Astrocyte (in vitro differentiated cells and primary cell): ENCODE results near the gene PRKCE. TPM values are rescaled to one million over a fixed set of nuclear protein-coding genes. Genes with fewer than 3 reads are reported as not detected.

Experiments
- DNase-seq: peaks from one replicate; pipeline ENCODE4 v3.0.0-alpha.2; 2010; ENCODE audit warnings: low read depth
- FAIRE-seq: peaks from 2 replicates; lab custom pipeline; 2011; peaks lifted over from hg19 to GRCh38; lab: Jason Lieb, UNC
- H2AFZ ChIP-seq: 2 replicates; pipeline ENCODE4 v1.6.0; 2012; ENCODE audit warnings: low read depth, low read length, inconsistent platforms
- H3K27ac ChIP-seq: 2 replicates; pipeline ENCODE4 v1.5.1; 2011; ENCODE audit warnings: low read depth, low read length, inconsistent platforms
- H3K27me3 ChIP-seq: 2 replicates; pipeline ENCODE4 v1.6.0; 2011; ENCODE audit warnings: low read length, inconsistent platforms; ENCODE audit not compliant: insufficient read depth
- H3K36me3 ChIP-seq: 2 replicates; pipeline ENCODE4 v1.5.1; 2011; ENCODE audit warnings: low read length, inconsistent platforms; ENCODE audit not compliant: insufficient read depth
- H3K4me1 ChIP-seq: 2 replicates; pipeline ENCODE4 v1.5.1; 2011; ENCODE audit warnings: low read length, inconsistent platforms; ENCODE audit not compliant: insufficient read depth
- H3K4me2 ChIP-seq: 2 replicates; pipeline ENCODE4 v1.6.0; 2012; ENCODE audit warnings: low read length, inconsistent platforms
- H3K4me3 ChIP-seq: 2 replicates; pipeline ENCODE4 v1.5.1; 2011; ENCODE audit warnings: low read depth, mild to moderate bottlenecking, low read length, inconsistent platforms; ENCODE audit not compliant: insufficient read depth
- H3K79me2 ChIP-seq: 2 replicates; pipeline ENCODE4 v1.6.0; 2012; ENCODE audit warnings: mild to moderate bottlenecking, low read length, inconsistent platforms; ENCODE audit not compliant: insufficient read depth
- H3K9ac ChIP-seq: 2 replicates; pipeline ENCODE4 v1.6.0; 2012; ENCODE audit warnings: mild to moderate bottlenecking, low read length, inconsistent platforms
- H3K9me3 ChIP-seq: 2 replicates; pipeline ENCODE4 v1.5.1; 2012; ENCODE audit warnings: low read depth, mild to moderate bottlenecking, low read length, inconsistent platforms; ENCODE audit not compliant: insufficient read depth
- H4K20me1 ChIP-seq: 2 replicates; pipeline ENCODE4 v1.6.0; 2012; ENCODE audit warnings: low read length, inconsistent platforms; ENCODE audit not compliant: insufficient read depth
- H3K27ac Mint-ChIP-seq: one replicate; pipeline ENCODE4 v1.8.0; 2021; ENCODE audit warnings: mild to moderate bottlenecking, mixed read lengths; ENCODE audit not compliant: unreplicated experiment
- H3K27me3 Mint-ChIP-seq: one replicate; pipeline ENCODE4 v1.8.0; 2021; ENCODE audit warnings: low read depth, mixed read lengths; ENCODE audit not compliant: unreplicated experiment
- H3K36me3 Mint-ChIP-seq: one replicate; pipeline ENCODE4 v1.8.0; 2021; ENCODE audit warnings: low read depth, mixed read lengths; ENCODE audit not compliant: unreplicated experiment
- H3K4me1 Mint-ChIP-seq: one replicate; pipeline ENCODE4 v1.8.0; 2021; ENCODE audit warnings: low read depth, mixed read lengths; ENCODE audit not compliant: unreplicated experiment
- H3K4me3 Mint-ChIP-seq: one replicate; pipeline ENCODE4 v1.8.0; 2021; ENCODE audit warnings: mild to moderate bottlenecking, moderate library complexity, mixed read lengths; ENCODE audit not compliant: unreplicated experiment
- H3K9me3 Mint-ChIP-seq: one replicate; pipeline ENCODE4 v1.8.0; 2021; ENCODE audit warnings: mild to moderate bottlenecking, mixed read lengths; ENCODE audit not compliant: unreplicated experiment
- EZH2 ChIP-seq: IDR thresholded peaks from 2 replicates; pipeline ENCODE4 v1.6.1; 2012; ENCODE audit warnings: mild to moderate bottlenecking, low read length, inconsistent platforms; ENCODE audit not compliant: insufficient read depth
- total RNA-seq: library from RNA; stranded (reverse); gene quantifications from 2 replicates; pipeline ENCODE4 v1.2.1, GENCODE V29; 2021
- TF ChIP-seq, protein P1 (sequence below): IDR thresholded peaks from 2 replicates; pipeline ENCODE4 v1.5.1; 2011; ENCODE audit warnings: low read depth, mild to moderate bottlenecking, inconsistent platforms, low read length, moderate library complexity; ENCODE audit not compliant: insufficient read depth

PRKCE gene
- total RNA-seq, 1 donor from 2014 or later, result 12.8 TPM

DNA sequence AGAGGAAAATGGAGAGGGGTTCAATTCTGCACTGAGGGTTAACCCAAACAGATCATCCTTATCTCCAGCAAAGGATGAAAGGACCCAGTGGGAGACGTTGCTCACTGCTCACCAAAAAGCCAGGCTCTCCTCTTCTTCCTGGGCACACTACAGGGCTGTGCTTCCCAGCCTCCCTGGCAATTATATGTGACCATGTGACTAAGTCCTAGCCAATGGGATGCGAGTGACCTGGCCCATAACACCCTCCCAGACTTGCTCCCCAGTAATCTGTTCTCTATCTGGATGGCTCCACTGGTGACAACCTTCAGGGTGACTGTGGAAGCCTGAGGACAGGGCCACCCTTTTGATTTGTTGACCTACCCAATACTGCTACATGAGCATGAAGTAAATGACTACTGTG is 10.9 kb upstream of the PRKCE start:
- no peak for TF ChIP-seq EZH2
- TF ChIP-seq, protein P1, sequence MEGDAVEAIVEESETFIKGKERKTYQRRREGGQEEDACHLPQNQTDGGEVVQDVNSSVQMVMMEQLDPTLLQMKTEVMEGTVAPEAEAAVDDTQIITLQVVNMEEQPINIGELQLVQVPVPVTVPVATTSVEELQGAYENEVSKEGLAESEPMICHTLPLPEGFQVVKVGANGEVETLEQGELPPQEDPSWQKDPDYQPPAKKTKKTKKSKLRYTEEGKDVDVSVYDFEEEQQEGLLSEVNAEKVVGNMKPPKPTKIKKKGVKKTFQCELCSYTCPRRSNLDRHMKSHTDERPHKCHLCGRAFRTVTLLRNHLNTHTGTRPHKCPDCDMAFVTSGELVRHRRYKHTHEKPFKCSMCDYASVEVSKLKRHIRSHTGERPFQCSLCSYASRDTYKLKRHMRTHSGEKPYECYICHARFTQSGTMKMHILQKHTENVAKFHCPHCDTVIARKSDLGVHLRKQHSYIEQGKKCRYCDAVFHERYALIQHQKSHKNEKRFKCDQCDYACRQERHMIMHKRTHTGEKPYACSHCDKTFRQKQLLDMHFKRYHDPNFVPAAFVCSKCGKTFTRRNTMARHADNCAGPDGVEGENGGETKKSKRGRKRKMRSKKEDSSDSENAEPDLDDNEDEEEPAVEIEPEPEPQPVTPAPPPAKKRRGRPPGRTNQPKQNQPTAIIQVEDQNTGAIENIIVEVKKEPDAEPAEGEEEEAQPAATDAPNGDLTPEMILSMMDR, result no peak

DNA sequence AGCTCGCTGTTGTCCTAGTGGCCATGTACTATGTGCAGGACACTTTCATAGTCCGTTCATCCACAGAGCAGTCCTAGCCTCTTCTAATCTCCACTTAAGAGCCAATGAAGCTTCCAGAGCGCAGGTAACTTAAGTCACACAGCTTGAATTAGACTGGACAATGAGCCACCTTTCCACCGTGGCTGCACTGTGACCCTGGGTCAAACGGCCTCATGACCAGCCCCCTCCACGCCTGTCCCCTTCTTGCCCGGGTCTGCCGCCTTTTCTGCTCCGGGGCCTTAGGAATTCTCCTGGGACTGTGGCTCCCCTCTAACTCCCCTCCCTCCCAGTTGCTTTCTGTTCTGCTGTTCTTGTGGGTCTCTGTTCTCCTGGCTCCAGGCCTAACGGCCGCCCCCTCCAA is 8.4 kb upstream of the PRKCE start:
- DNase-seq, result no peak
- Histone ChIP-seq H4K20me1 (no peaks in the 10 kb centered on the region), H3K4me1 (peaks cover 5% of the 10 kb centered on the region), H2AFZ (peak overlapping the region; percentile 85), H3K9me3 (no peaks in the 10 kb centered on the region), H3K9ac (peak overlapping the region; percentile 81), H3K27ac (no peak overlapping the region), H3K4me2 (peak overlapping the region; percentile 96), H3K4me3 (peak overlapping the region; percentile 53), H3K27me3 (peaks cover 38% of the 10 kb centered on the region), H3K36me3 (no peaks in the 10 kb centered on the region), H3K79me2 (no peaks in the 10 kb centered on the region)
- Mint-ChIP-seq H3K9me3 (peaks cover 2% of the 10 kb centered on the region), H3K36me3 (peaks cover 3% of the 10 kb centered on the region), H3K27me3 (peaks cover 69% of the 10 kb centered on the region), H3K27ac (no peak overlapping the region), H3K4me3 (no peak overlapping the region), H3K4me1 (no peaks in the 10 kb centered on the region)
- no peak for FAIRE-seq
- peak; percentile 49 for TF ChIP-seq EZH2
- TF ChIP-seq, protein P1, result no peak

More for the DNA sequence above, 10.9 kb upstream of the PRKCE start:
- H3K9me3 ChIP-seq, result no peaks in the 10 kb centered on the region
- no peak overlapping the region for H3K27ac ChIP-seq
- peaks cover 2% of the 10 kb centered on the region for H3K9me3 Mint-ChIP-seq
- H3K79me2 ChIP-seq, result no peaks in the 10 kb centered on the region
- H3K4me2 ChIP-seq, result no peak overlapping the region
- no peak for FAIRE-seq
- peaks cover 68% of the 10 kb centered on the region for H3K27me3 Mint-ChIP-seq
- no peak for DNase-seq
- H4K20me1 ChIP-seq, result no peaks in the 10 kb centered on the region
- peaks cover 7% of the 10 kb centered on the region for H3K4me1 Mint-ChIP-seq
- H3K4me3 Mint-ChIP-seq, result no peak overlapping the region
- H3K36me3 Mint-ChIP-seq, result peaks cover 3% of the 10 kb centered on the region
- no peak overlapping the region for H3K27ac Mint-ChIP-seq
- H3K9ac ChIP-seq, result no peak overlapping the region
- peaks cover 41% of the 10 kb centered on the region for H3K27me3 ChIP-seq
- no peak overlapping the region for H3K4me3 ChIP-seq
- H3K36me3 ChIP-seq, result no peaks in the 10 kb centered on the region
- H2AFZ ChIP-seq, result no peak overlapping the region
- H3K4me1 ChIP-seq, result peaks cover 11% of the 10 kb centered on the region

DNA sequence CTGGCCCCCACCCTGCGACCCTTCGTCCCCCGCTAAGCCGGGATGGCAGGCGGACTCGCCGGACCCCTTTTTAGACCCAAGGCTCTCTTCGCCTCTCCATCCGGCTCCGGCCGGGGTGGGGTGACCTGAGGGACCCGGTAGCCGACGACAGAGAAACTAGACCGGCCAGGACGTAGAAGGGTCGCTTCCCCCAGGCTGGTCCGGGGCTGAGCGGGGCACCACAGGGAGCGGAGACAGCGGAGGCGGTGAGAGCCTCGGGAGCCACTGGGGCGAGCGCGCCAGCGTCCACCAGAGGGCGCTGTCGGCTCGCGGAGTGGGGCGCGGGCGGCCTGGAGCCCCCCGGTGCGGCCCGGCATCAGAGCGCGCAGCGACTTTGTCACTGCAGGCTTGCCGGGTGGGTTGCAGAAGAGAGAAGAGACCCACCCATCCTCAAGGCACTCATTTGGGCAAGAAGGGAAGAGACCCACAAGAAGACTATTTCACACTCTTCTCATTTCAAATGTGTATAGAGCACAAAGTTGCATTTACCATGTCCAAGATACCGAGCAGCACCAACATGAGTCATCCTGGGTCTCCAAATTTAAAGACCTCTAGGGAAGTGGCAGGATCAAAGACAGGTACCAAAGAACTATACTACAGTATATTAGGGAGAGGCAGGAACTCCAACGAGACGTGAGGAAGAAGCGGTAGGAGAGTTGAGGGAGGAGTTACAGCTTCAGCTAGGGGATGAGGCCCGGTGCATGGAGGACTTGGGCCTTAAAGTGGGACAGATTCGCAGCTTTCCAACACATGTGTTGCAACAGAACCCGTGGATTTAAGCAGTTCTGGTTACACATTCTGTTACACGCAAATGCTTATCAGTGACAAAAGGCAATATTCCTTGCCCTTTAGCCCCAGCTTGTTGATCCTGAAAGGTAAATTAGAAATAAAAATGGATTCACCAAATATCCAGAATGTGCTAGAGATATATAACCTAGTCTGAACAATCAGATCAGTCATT is 7.6 kb upstream of the PRKCE start:
- H3K27ac ChIP-seq, result no peak overlapping the region
- FAIRE-seq (no peak), DNase-seq (no peak)
- peaks cover 5% of the 10 kb centered on the region for H3K4me1 ChIP-seq
- H3K4me3 ChIP-seq, result peak overlapping the region; percentile 53
- peaks cover 3% of the 10 kb centered on the region for H3K36me3 Mint-ChIP-seq
- peak overlapping the region; percentile 96 for H3K4me2 ChIP-seq
- no peak overlapping the region for H3K4me3 Mint-ChIP-seq
- no peaks in the 10 kb centered on the region for H3K36me3 ChIP-seq
- no peaks in the 10 kb centered on the region for H3K9me3 ChIP-seq
- peak overlapping the region; percentile 85 for H2AFZ ChIP-seq
- no peaks in the 10 kb centered on the region for H3K79me2 ChIP-seq
- no peak for TF ChIP-seq EZH2
- TF ChIP-seq, protein P1, result peak; percentile 53
- H4K20me1 ChIP-seq, result peaks cover 6% of the 10 kb centered on the region
- H3K9me3 Mint-ChIP-seq, result peaks cover 2% of the 10 kb centered on the region
- H3K27me3 Mint-ChIP-seq, result peaks cover 62% of the 10 kb centered on the region
- peaks cover 30% of the 10 kb centered on the region for H3K27me3 ChIP-seq
- H3K9ac ChIP-seq, result peak overlapping the region; percentile 81
- no peaks in the 10 kb centered on the region for H3K4me1 Mint-ChIP-seq
- no peak overlapping the region for H3K27ac Mint-ChIP-seq
